Measurements from ENCODE around the gene FCN1. TPM values are rescaled to one million over a fixed set of nuclear protein-coding genes. Genes with fewer than 3 reads are reported as not detected.

FCN1 gene
- total RNA-seq, 3 donors from 2014 or later (not counting 1 experiment from before 2014, with no cell fraction given) = 22.7 to 70.3 (median 26.9) TPM

- DNase-seq = no peak
- Mint-ChIP-seq H3K9me3 (no peaks in the 10 kb centered on the region), H3K27ac (no peak overlapping the region), H3K4me1 (no peaks in the 10 kb centered on the region), H3K4me3 (no peak overlapping the region), H3K27me3 (ENCODE audit: low read depth in 2 of 2) (no peaks in the 10 kb centered on the region), H3K36me3 (no peaks in the 10 kb centered on the region)
- no peak for ATAC-seq
- H3K4me1 ChIP-seq (ENCODE audit: control insufficient read depth, insufficient read depth, low read length) = peaks cover 42% of the 10 kb centered on the region
- no peak overlapping the region for H3K27ac ChIP-seq (ENCODE audit: low read length)
- H3K4me3 ChIP-seq (ENCODE audit: low read length) = no peak overlapping the region
- TF ChIP-seq, protein P1, sequence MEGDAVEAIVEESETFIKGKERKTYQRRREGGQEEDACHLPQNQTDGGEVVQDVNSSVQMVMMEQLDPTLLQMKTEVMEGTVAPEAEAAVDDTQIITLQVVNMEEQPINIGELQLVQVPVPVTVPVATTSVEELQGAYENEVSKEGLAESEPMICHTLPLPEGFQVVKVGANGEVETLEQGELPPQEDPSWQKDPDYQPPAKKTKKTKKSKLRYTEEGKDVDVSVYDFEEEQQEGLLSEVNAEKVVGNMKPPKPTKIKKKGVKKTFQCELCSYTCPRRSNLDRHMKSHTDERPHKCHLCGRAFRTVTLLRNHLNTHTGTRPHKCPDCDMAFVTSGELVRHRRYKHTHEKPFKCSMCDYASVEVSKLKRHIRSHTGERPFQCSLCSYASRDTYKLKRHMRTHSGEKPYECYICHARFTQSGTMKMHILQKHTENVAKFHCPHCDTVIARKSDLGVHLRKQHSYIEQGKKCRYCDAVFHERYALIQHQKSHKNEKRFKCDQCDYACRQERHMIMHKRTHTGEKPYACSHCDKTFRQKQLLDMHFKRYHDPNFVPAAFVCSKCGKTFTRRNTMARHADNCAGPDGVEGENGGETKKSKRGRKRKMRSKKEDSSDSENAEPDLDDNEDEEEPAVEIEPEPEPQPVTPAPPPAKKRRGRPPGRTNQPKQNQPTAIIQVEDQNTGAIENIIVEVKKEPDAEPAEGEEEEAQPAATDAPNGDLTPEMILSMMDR (IDR thresholded peaks at IDR 0.05) = no peak
- no peaks in the 10 kb centered on the region for H3K9me3 ChIP-seq (ENCODE audit: control insufficient read depth, insufficient read depth, low read length)
- WGBS (ENCODE audit: insufficient coverage) = 86% methylated on average over 21 of the region's 21 CpGs
- H3K27me3 ChIP-seq (ENCODE audit: control insufficient read depth, insufficient read depth, low read length) = no peaks in the 10 kb centered on the region
- intact Hi-C loops (cut with micrococcal nuclease) = no loop called here
- no peaks in the 10 kb centered on the region for H3K36me3 ChIP-seq (ENCODE audit: control insufficient read depth, insufficient read depth, low read length)
Measured at GRCh38 chr9:134938346-134939079, 20.8 kb upstream of the FCN1 start.

- no peaks in the 10 kb centered on the region for H3K4me1 Mint-ChIP-seq
- peaks cover 49% of the 10 kb centered on the region for H3K4me1 ChIP-seq (ENCODE audit: control insufficient read depth, insufficient read depth, low read length)
- no peaks in the 10 kb centered on the region for H3K36me3 ChIP-seq (ENCODE audit: control insufficient read depth, insufficient read depth, low read length)
- no peaks in the 10 kb centered on the region for H3K36me3 Mint-ChIP-seq
- 87% methylated on average over 11 of the region's 11 CpGs for WGBS (ENCODE audit: insufficient coverage)
- H3K27me3 Mint-ChIP-seq (ENCODE audit: low read depth in 2 of 2) = no peaks in the 10 kb centered on the region
- intact Hi-C loops (cut with micrococcal nuclease) = no loop called here
- DNase-seq = no peak
- no peak overlapping the region for H3K27ac Mint-ChIP-seq
- no peak overlapping the region for H3K27ac ChIP-seq (ENCODE audit: low read length)
- no peak overlapping the region for H3K4me3 ChIP-seq (ENCODE audit: low read length)
- no peaks in the 10 kb centered on the region for H3K9me3 ChIP-seq (ENCODE audit: control insufficient read depth, insufficient read depth, low read length)
- no peaks in the 10 kb centered on the region for H3K9me3 Mint-ChIP-seq
- TF ChIP-seq, protein P1 (IDR thresholded peaks at IDR 0.05) = no peak
- ATAC-seq = no peak
- no peak overlapping the region for H3K4me3 Mint-ChIP-seq
- H3K27me3 ChIP-seq (ENCODE audit: control insufficient read depth, insufficient read depth, low read length) = no peaks in the 10 kb centered on the region
Measured at GRCh38 chr9:134937566-134938345, 20.0 kb upstream of the FCN1 start.

GRCh38 chr9:134937164-134937555 lies 19.4 kb upstream of the FCN1 start:
- no peaks in the 10 kb centered on the region for H3K9me3 Mint-ChIP-seq
- H3K36me3 Mint-ChIP-seq = no peaks in the 10 kb centered on the region
- intact Hi-C loops (cut with micrococcal nuclease) = no loop called here
- H3K4me3 Mint-ChIP-seq = no peak overlapping the region
- Histone ChIP-seq H3K4me1 (ENCODE audit: control insufficient read depth, insufficient read depth, low read length) (peaks cover 52% of the 10 kb centered on the region), H3K36me3 (ENCODE audit: control insufficient read depth, insufficient read depth, low read length) (no peaks in the 10 kb centered on the region), H3K9me3 (ENCODE audit: control insufficient read depth, insufficient read depth, low read length) (no peaks in the 10 kb centered on the region), H3K27me3 (ENCODE audit: control insufficient read depth, insufficient read depth, low read length) (no peaks in the 10 kb centered on the region), H3K4me3 (ENCODE audit: low read length) (no peak overlapping the region), H3K27ac (ENCODE audit: low read length) (no peak overlapping the region)
- no peaks in the 10 kb centered on the region for H3K27me3 Mint-ChIP-seq (ENCODE audit: low read depth in 2 of 2)
- TF ChIP-seq, protein P1 (IDR thresholded peaks at IDR 0.05) = no peak
- no peak for ATAC-seq
- no peaks in the 10 kb centered on the region for H3K4me1 Mint-ChIP-seq
- no peak for DNase-seq
- WGBS (ENCODE audit: insufficient coverage) = 80% methylated on average over 9 of the region's 9 CpGs
- no peak overlapping the region for H3K27ac Mint-ChIP-seq
